Right lobe of liver (tissue), 6 donors: Measurements from ENCODE around the gene CORO6. TPM values are rescaled to one million over a fixed set of nuclear protein-coding genes. Genes with fewer than 3 reads are reported as not detected.

Experiments
- ATAC-seq, 4 donors: fragments of 200-7000 bp; cut with Tn5 transposase; one replicate each; pipeline ENCODE4 v1.9.1; 2020; ENCODE audit warnings: mild to moderate bottlenecking in 4 of 4, moderate library complexity in 4 of 4
- DNase-seq, 3 donors: peaks; one replicate each; pipeline ENCODE4 v3.0.0-alpha.2; 2020
- H3K27ac ChIP-seq, 3 donors: fragments of 200-600 bp; one replicate each; pipeline ENCODE4 v1.8.0; 2022
- H3K27me3 ChIP-seq, 2 donors: fragments of 200-600 bp; one replicate each; pipeline ENCODE4 v1.8.0; 2022
- H3K36me3 ChIP-seq, 4 donors: fragments of 200-600 bp; sonication (generic) in 1 of 4; one replicate each; pipeline versions ENCODE4 v1.5.1 to v1.8.0; 2017 to 2022; ENCODE audit warnings: control low read depth in 1 of 4
- H3K4me1 ChIP-seq, 4 donors: fragments of 200-600 bp; sonication (generic) in 1 of 4; one replicate each; pipeline versions ENCODE4 v1.5.1 to v1.8.0; 2017 to 2022; ENCODE audit warnings: control low read depth in 1 of 4
- H3K4me3 ChIP-seq, 3 donors: fragments of 200-600 bp; one replicate each; pipeline ENCODE4 v1.8.0; 2022
- H3K9me3 ChIP-seq, 4 donors: fragments of 200-600 bp; sonication (generic) in 1 of 4; one replicate each; pipeline versions ENCODE4 v1.5.1 to v1.8.0; 2017 to 2022; ENCODE audit warnings: control low read depth in 1 of 4
- POLR2A ChIP-seq: fragments of 450-650 bp; IDR thresholded peaks from one replicate; pipeline ENCODE4 v1.6.1; 2017; ENCODE audit warnings: antibody characterized with exemption, mild to moderate bottlenecking
- WGBS: methylation state at CpG from one replicate; pipeline ENCODE4 v1.1.6; 2018; ENCODE audit warnings: low coverage, low lambda C conversion rate; ENCODE audit not compliant: insufficient coverage; ENCODE audit errors: missing lambda C conversion rate; 5-methylcytosine and 5-hydroxymethylcytosine counted together
- intact Hi-C, 2 donors: fragments of 100-400 bp; cut with DNase I; formaldehyde crosslinking; loops; one replicate each; pipeline versions ENCODE4 v1.11.2 to v1.14.1; 2022
- total RNA-seq, 6 experiments: library from RNA; depleted of rRNA in 2 of 6; stranded (reverse); fragments of >200 nt in 2 of 6; fragmentation: NEBNext Ultra II Directional in 3 of 6; extraction: Animal tissue kit (Norgen Biotek cat#: 25700) in 3 of 6; gene quantifications; one replicate each; pipeline versions ENCODE4 v1.1.0 to v1.2.4, GENCODE V29; 2016 to 2023
- TF ChIP-seq, protein P1 (sequence below), 4 donors: fragments of 200-600 bp in 3 of 4; fragments of 450-650 bp in 1 of 4; IDR thresholded peaks; one replicate each; pipeline versions ENCODE4 v1.5.1 to v1.8.0; 2016 to 2022; ENCODE audit warnings: antibody characterized with exemption in 4 of 4, mild to moderate bottlenecking in 2 of 4
- donor health status: DM: no; HTN: yes; CAD: no.
- donor health status: DM: no; HTN: no; CAD: no.
- donor health status: DM: no; HTN: no; CAD: no.
- donor health status: DM: no; HTN: yes; CAD: no.
- donor health status: DM: no; HTN: yes; CAD: no.

Gene CORO6
- total RNA-seq, 6 experiments from 2014 or later = 0.37 to 5.1 (median 0.81) TPM

DNA sequence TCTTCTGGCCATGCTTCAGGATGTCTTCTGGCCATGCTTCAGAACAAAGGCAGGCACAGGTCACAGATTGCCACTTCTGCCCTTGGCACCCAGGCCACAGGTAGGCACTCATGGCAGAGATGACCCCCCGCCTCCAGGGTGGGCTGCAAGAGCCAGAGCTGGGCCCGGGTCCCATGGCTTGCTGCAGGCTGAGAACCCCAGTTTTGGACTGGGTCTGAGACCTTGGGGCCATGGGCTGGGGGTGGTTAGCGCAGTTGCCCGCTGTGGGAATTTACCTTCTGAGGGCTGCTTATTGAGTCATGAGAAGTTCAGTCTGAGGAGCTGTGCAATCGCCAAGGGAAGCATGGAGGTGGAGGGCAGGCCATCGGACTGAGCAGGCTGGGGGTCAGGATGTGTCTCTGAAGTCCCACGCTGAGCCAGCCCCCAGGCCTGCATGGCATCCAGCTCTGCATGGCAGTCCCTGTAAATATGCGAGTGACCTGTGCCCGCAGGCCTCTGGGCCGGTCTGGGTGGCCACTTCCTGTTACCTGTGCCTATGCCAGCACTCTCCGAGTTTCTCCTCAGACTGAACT, 28.1 kb downstream of the CORO6 start:
- H3K4me3 ChIP-seq = no peak overlapping the region
- 67% methylated on average over 1 of the region's 11 CpGs for WGBS
- intact Hi-C loops = no loop called here
- no peak for TF ChIP-seq POLR2A
- TF ChIP-seq, protein P1, sequence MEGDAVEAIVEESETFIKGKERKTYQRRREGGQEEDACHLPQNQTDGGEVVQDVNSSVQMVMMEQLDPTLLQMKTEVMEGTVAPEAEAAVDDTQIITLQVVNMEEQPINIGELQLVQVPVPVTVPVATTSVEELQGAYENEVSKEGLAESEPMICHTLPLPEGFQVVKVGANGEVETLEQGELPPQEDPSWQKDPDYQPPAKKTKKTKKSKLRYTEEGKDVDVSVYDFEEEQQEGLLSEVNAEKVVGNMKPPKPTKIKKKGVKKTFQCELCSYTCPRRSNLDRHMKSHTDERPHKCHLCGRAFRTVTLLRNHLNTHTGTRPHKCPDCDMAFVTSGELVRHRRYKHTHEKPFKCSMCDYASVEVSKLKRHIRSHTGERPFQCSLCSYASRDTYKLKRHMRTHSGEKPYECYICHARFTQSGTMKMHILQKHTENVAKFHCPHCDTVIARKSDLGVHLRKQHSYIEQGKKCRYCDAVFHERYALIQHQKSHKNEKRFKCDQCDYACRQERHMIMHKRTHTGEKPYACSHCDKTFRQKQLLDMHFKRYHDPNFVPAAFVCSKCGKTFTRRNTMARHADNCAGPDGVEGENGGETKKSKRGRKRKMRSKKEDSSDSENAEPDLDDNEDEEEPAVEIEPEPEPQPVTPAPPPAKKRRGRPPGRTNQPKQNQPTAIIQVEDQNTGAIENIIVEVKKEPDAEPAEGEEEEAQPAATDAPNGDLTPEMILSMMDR (IDR thresholded peaks at IDR 0.05) = no peak
- H3K27ac ChIP-seq = no peak overlapping the region
- H3K4me1 ChIP-seq = peaks cover 0 to 27% (median 13%) of the 10 kb centered on the region in 4 donors
- peak in 1 of 3 donors; percentile 45 for DNase-seq
- H3K36me3 ChIP-seq = no peaks in the 10 kb centered on the region
- no peaks in the 10 kb centered on the region for H3K9me3 ChIP-seq
- no peaks in the 10 kb centered on the region for H3K27me3 ChIP-seq
- ATAC-seq = no peak

DNA sequence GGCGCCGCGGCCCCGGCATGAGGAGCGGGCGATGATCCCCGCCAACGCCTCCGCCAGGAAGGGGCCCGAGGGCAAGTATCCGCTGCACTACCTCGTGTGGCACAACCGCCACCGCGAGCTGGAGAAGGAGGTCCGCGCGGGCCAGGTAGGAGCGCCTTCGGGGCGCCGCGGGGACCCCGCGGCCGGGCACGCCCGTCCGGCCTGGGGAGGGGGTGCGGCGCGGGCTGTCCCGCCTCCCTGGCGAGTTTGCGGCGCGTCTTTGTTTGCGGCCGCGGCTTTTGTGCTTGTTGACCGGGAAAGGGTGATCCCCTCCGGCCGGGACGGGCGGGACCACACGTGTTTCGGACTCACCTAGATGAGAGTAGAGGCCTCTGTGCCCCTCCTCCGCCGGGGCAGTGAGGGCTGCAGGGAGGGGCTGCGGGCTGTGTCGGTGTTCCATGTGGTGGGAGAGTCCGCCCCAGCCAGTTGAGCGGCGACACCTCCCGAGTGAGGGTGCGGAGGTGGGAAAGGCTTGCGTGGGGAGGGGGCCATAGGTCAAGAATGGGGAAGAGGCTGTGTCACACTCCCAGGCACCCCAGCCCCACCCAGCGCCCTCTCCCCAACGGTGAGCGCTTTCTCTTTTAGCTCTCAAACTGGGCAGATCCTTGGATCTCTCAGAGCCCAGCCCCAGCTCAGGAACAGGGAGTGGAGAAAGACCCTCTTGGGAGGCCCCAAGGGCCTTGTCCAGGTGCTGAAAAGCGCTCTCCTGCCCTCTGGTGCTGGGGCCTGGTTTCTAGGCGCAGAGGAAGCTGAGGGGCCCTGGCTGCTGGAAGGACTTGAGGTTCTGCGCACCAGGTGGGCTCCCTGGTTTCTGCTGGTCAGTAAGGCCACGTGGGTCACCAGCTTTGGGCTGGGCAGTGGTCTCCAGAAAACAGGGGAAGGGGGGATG, 28.9 kb downstream of the CORO6 start:
- Histone ChIP-seq H3K27me3 (no peaks in the 10 kb centered on the region), H3K36me3 (no peaks in the 10 kb centered on the region), H3K4me3 (peak overlapping the region; percentile 36 to 55 (median 42)), H3K27ac (no peak overlapping the region), H3K9me3 (no peaks in the 10 kb centered on the region), H3K4me1 (peaks cover 0 to 27% (median 13%) of the 10 kb centered on the region in 4 donors)
- intact Hi-C loops = no loop called here
- no peak for TF ChIP-seq POLR2A
- TF ChIP-seq, protein P1 (IDR thresholded peaks at IDR 0.05) = peak in 2 of 4 donors; percentile 16 to 19
- ATAC-seq (no peak), DNase-seq (peak in 1 of 3 donors; percentile 50)
- 13% methylated on average over 12 of the region's 64 CpGs for WGBS

GRCh38 chr17:29592850-29593551, 29.7 kb downstream of the CORO6 start, which contains the start of gene ANKRD13B:
TSS of gene ANKRD13B (plus strand) at chr17:29593132. CDS start at chr17:29593622, 490 bp downstream.
- Histone ChIP-seq H3K27ac (no peak within 1 kb of the TSS), H3K36me3 (no peaks in the 10 kb centered on the region), H3K4me3 (peak within 1 kb of the TSS; percentile 42 to 58 (median 48)), H3K4me1 (peaks cover 0 to 33% (median 16%) of the 10 kb centered on the region in 4 donors), H3K27me3 (no peaks in the 10 kb centered on the region), H3K9me3 (no peaks in the 10 kb centered on the region)
- no peak for TF ChIP-seq POLR2A
- TF ChIP-seq, protein P1 (IDR thresholded peaks at IDR 0.05) = no peak
- 3% methylated on average over 6 of the region's 96 CpGs for WGBS
- peak in 1 of 3 donors; percentile 57 for DNase-seq
- intact Hi-C loops = no loop called here
- ATAC-seq = no peak

DNA sequence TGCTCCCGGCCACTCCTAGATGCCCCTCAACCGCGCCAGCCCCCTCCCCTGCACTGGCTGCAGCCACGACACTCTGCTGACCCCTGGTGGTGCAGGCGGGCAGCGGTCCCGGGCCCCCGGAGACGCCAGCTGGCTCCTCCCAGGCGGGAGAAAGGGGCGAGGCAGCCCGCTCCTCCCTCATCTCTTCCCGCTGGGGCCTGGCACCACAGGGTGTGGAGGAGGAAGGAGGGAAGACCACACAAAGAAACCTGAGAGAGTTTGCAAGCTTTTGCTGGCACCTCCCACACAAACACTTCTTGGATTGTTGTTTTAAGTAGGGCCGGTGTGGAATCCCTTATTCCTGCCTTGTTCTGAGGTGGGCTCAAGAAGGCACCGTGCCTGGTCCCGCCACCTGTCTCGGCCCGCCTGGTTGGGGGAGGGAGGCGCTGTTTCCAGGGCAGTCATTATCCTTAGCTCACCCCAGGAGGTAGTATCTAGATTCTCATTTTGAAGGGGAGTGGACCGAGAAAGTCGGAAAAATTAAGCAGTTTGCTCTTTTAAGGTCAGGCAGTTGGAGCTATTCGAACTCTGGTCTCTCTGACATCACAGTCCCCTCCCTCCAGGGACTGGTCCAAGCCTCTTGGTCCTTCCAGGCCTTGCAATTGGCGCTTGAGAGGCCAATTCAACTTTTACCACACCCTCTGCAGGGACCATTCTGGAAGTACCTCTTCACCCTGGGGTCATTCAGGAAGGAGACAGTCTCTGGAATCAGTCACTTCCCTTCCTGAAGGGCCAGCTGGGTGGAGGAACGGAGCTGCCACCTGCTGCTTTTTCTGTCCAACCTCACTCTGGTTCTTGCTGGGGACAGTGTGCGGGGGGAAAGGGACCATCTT, 30.7 kb downstream of the CORO6 start:
- Histone ChIP-seq H3K4me3 (peak overlapping the region in 2 of 3 donors; percentile 2 to 16), H3K9me3 (no peaks in the 10 kb centered on the region), H3K27me3 (no peaks in the 10 kb centered on the region), H3K36me3 (no peaks in the 10 kb centered on the region), H3K4me1 (peaks cover 0 to 35% (median 16%) of the 10 kb centered on the region in 4 donors), H3K27ac (no peak overlapping the region)
- intact Hi-C loops = no loop called here
- ATAC-seq = peak; percentile 70 to 76 (median 74)
- DNase-seq = peak; percentile 82 to 86 (median 84)
- TF ChIP-seq, protein P1 (IDR thresholded peaks at IDR 0.05) = peak; percentile 88 to 94 (median 92)
- TF ChIP-seq POLR2A = no peak
- WGBS = 9% methylated on average over 19 of the region's 25 CpGs
